K562 (cell line): ENCODE measurements around the gene CCDC71L. TPM values are rescaled to one million over a fixed set of nuclear protein-coding genes. Genes with fewer than 3 reads are reported as not detected.

Experiments used
- ATF3 ChIP-seq, 2 experiments: fragments of 450-650 bp in 1 of 2; sonication (generic) in 1 of 2; formaldehyde crosslinking in 1 of 2; IDR thresholded peaks in 1 of 2; conservative IDR thresholded peaks in 1 of 2; 2 replicates each; pipeline versions ENCODE4 v1.6.1 to v1.8.1; 2016 to 2023; ENCODE audit warnings: mild to moderate bottlenecking in 2 of 2, moderate library complexity in 2 of 2, inconsistent platforms in 1 of 2, missing genetic modification reagents in 1 of 2
- CBX8 ChIP-seq: fragments of 200-600 bp; sonication (generic); IDR thresholded peaks from 2 replicates; pipeline ENCODE4 v1.6.1; 2012; ENCODE audit warnings: borderline replicate concordance, mixed run types, low read depth, mild to moderate bottlenecking, moderate library complexity, mixed read lengths, low read length, control low read depth, inconsistent platforms; ENCODE audit not compliant: poor library complexity, severe bottlenecking; ENCODE audit errors: extremely low read depth
- ELF2 ChIP-seq: fragments of 250-450 bp; sonication (Bioruptor Pico); IDR thresholded peaks from 2 replicates; pipeline ENCODE4 v1.5.0; 2021; ENCODE audit warnings: mild to moderate bottlenecking
- FOXJ3 ChIP-seq: sonication (generic); formaldehyde crosslinking; IDR thresholded peaks from 2 replicates; pipeline ENCODE4 v1.4.0; 2020; ENCODE audit warnings: mild to moderate bottlenecking, missing genetic modification reagents
- FOXK1 ChIP-seq: sonication (generic); formaldehyde crosslinking; IDR thresholded peaks from 2 replicates; pipeline ENCODE4 v1.8.0; 2022; ENCODE audit warnings: missing genetic modification reagents, mild to moderate bottlenecking, borderline replicate concordance
- HIVEP1 ChIP-seq: fragments of 250-450 bp; sonication (Bioruptor Pico); IDR thresholded peaks from 2 replicates; pipeline ENCODE4 v1.4.0; 2020; ENCODE audit warnings: mild to moderate bottlenecking
- HLTF ChIP-seq: fragments of 450-650 bp; IDR thresholded peaks from 2 replicates; pipeline ENCODE4 v1.6.1; 2016
- KDM5B ChIP-seq: fragments of 200-600 bp; sonication (generic); IDR thresholded peaks from 2 replicates; pipeline ENCODE4 v1.6.1; 2012; ENCODE audit warnings: low read depth, mild to moderate bottlenecking, moderate library complexity, low read length, control low read depth, inconsistent platforms; ENCODE audit not compliant: insufficient replicate concordance
- MAFF ChIP-seq: IDR thresholded peaks from 2 replicates; pipeline ENCODE4 v1.6.1; 2012; ENCODE audit warnings: low read length, improper control_type of control experiment
- MECOM ChIP-seq: fragments of 250-450 bp; sonication (Bioruptor Pico); IDR thresholded peaks from 2 replicates; pipeline ENCODE4 v1.8.0; 2022; ENCODE audit warnings: inconsistent platforms
- MYC ChIP-seq, 2 experiments: fragments of 250-450 bp in 1 of 2; sonication (Bioruptor Pico) in 1 of 2; IDR thresholded peaks; 2 replicates each; pipeline versions ENCODE4 v1.5.1 to v1.6.1; 2012 to 2021; ENCODE audit warnings: low read depth in 2 of 2, borderline replicate concordance in 1 of 2, improper control_type of control experiment in 1 of 2, low read length in 1 of 2, mild to moderate bottlenecking in 1 of 2, moderate library complexity in 1 of 2
- MYNN ChIP-seq, 2 experiments: sonication (generic); formaldehyde crosslinking in 1 of 2; IDR thresholded peaks; 2 replicates each; pipeline versions ENCODE4 v1.5.0 to v1.6.1; 2016 to 2020; ENCODE audit warnings: antibody characterized with exemption in 1 of 2, missing genetic modification reagents in 1 of 2
- NFE2L1 ChIP-seq: fragments of 450-650 bp; IDR thresholded peaks from 2 replicates; pipeline ENCODE4 v1.6.1; 2016; ENCODE audit warnings: missing genetic modification characterization, low read depth, mild to moderate bottlenecking, missing compliant biosample characterization, moderate library complexity, borderline replicate concordance
- RBM25 ChIP-seq: fragments of 200-400 bp; formaldehyde crosslinking; IDR thresholded peaks from 2 replicates; pipeline ENCODE4 v1.6.1; 2018; ENCODE audit warnings: low read length, low read depth, moderate library complexity; ENCODE audit not compliant: severe bottlenecking
- RBM34 ChIP-seq: fragments of 200-400 bp; formaldehyde crosslinking; IDR thresholded peaks from 2 replicates; pipeline ENCODE4 v1.6.1; 2018; ENCODE audit warnings: low read length, borderline replicate concordance; ENCODE audit not compliant: insufficient read depth
- SRSF1 ChIP-seq: fragments of 200-400 bp; formaldehyde crosslinking; IDR thresholded peaks from 2 replicates; pipeline ENCODE4 v1.6.1; 2017; ENCODE audit warnings: mild to moderate bottlenecking, low read depth, low read length, moderate library complexity
- STAT5B ChIP-seq: fragments of 250-450 bp; sonication (Bioruptor Pico); IDR thresholded peaks from 2 replicates; pipeline ENCODE4 v1.8.0; 2021; ENCODE audit warnings: mild to moderate bottlenecking, inconsistent platforms
- TCFL5 ChIP-seq: fragments of 250-450 bp; sonication (Bioruptor Pico); conservative IDR thresholded peaks from 2 replicates; pipeline ENCODE4 v1.6.1; 2021; ENCODE audit warnings: mild to moderate bottlenecking, moderate library complexity, matching md5 sums
- ZBTB7A ChIP-seq: IDR thresholded peaks from 2 replicates; pipeline ENCODE4 v1.6.1; 2011; ENCODE audit warnings: low read depth, mild to moderate bottlenecking, low read length, moderate library complexity, borderline replicate concordance; ENCODE audit not compliant: control insufficient read depth
- ZNF263 ChIP-seq: sonication (generic); formaldehyde crosslinking; IDR thresholded peaks from 2 replicates; pipeline ENCODE4 v1.8.0; 2022; ENCODE audit warnings: mild to moderate bottlenecking, missing genetic modification reagents, borderline replicate concordance
- ZNF354B ChIP-seq: fragments of 250-450 bp; sonication (Bioruptor Pico); IDR thresholded peaks from 2 replicates; pipeline ENCODE4 v1.4.0; 2020
- ZNF445 ChIP-seq: fragments of 250-450 bp; sonication (Bioruptor Pico); IDR thresholded peaks from 2 replicates; pipeline ENCODE4 v1.4.0; 2020; ENCODE audit warnings: low read depth, mild to moderate bottlenecking, moderate library complexity
- ZNF668 ChIP-seq: fragments of 250-450 bp; sonication (Bioruptor Pico); IDR thresholded peaks from 2 replicates; pipeline ENCODE4 v1.8.0; 2022; ENCODE audit warnings: mild to moderate bottlenecking, inconsistent platforms
- ZNF79 ChIP-seq: fragments of 250-450 bp; sonication (Bioruptor Pico); IDR thresholded peaks from 2 replicates; pipeline ENCODE4 v1.4.0; 2020; ENCODE audit warnings: low read depth, mild to moderate bottlenecking, moderate library complexity
- polyA plus RNA-seq, 8 experiments: library from polyadenylated mRNA; depleted of rRNA in 4 of 8; stranded (reverse) in 5 of 8; unstranded in 3 of 8; fragments of >200 nt; fragmentation: Nextera tagmentation in 2 of 8; fragmentation: Illumina TruSeq in 1 of 8; extraction: Ambion mirVana in 2 of 8; extraction: Trizol in 1 of 8; gene quantifications; 2 replicates each; pipeline versions ENCODE4 v1.2.1 to v1.2.3, GENCODE V29; 2011 to 2014; ENCODE audit warnings: inconsistent platforms in 1 of 8, missing spikeins in 1 of 8
- total RNA-seq, 7 experiments: library from RNA; depleted of rRNA in 6 of 7; stranded (reverse); fragments of >200 nt in 6 of 7; fragmentation: Illumina TruSeq in 2 of 7; extraction: Trizol in 2 of 7; gene quantifications; 2 replicates each; pipeline versions ENCODE4 v1.2.1 to v1.2.3, GENCODE V29; 2011 to 2021; ENCODE audit warnings: low replicate concordance in 1 of 7
- TF ChIP-seq, protein P1 (sequence below): fragments of 250-450 bp; sonication (Bioruptor Pico); IDR thresholded peaks from 2 replicates; pipeline ENCODE4 v1.4.0; 2020; ENCODE audit warnings: mild to moderate bottlenecking, moderate library complexity

Gene CCDC71L
- total and polyA plus RNA-seq, 9 of the 15 experiments (the other 6 are each of a cell fraction or from before 2014, with no cell fraction given): 5.7 to 108 (median 25.4) TPM

- no peak for TF ChIP-seq FOXJ3 (CRISPR knock-in tag)
- TF ChIP-seq HIVEP1: peak; percentile 86; the same call in 1 of the 2 replicates
- peak; percentile 66; the same call in 1 of the 2 replicates for TF ChIP-seq ZNF79 (CRISPR knock-in tag)
- no peak for TF ChIP-seq SRSF1
- TF ChIP-seq KDM5B: no peak
- no peak for TF ChIP-seq MYC (IDR thresholded peaks at IDR 0.05; ENCODE audit: low read depth, low read length)
- no peak for TF ChIP-seq MYC (CRISPR knock-in tag; IDR thresholded peaks at IDR 0.05; ENCODE audit: borderline replicate concordance, low read depth)
- TF ChIP-seq HLTF: no peak
- peak; percentile 88; the same call in 1 of the 2 replicates for TF ChIP-seq ZNF668 (CRISPR knock-in tag)
- TF ChIP-seq ZNF354B (CRISPR knock-in tag): peak; percentile 43; the same call in 1 of the 2 replicates
- TF ChIP-seq MYNN (IDR thresholded peaks at IDR 0.05): no peak
- no peak for TF ChIP-seq MYNN (CRISPR knock-in tag; IDR thresholded peaks at IDR 0.05)
- TF ChIP-seq TCFL5 (CRISPR knock-in tag): peak; percentile 84
- TF ChIP-seq ZBTB7A: no peak
- no peak for TF ChIP-seq STAT5B (CRISPR knock-in tag)
- no peak for TF ChIP-seq NFE2L1 (tag)
- TF ChIP-seq ELF2 (CRISPR knock-in tag): 0 out of 2 replicates have a peak, but pooled peaks have one; percentile 49
- 0 out of 2 replicates have a peak, but pooled peaks have one; percentile 76 for TF ChIP-seq MECOM (CRISPR knock-in tag)
- TF ChIP-seq RBM25: no peak
- TF ChIP-seq ATF3 (IDR thresholded peaks at IDR 0.05): peak; percentile 25; the same call in 1 of the 2 replicates
- no peak for TF ChIP-seq ATF3 (CRISPR knock-in tag; conservative IDR thresholded peaks at IDR 0.05)
- no peak for TF ChIP-seq FOXK1 (CRISPR knock-in tag)
- no peak for TF ChIP-seq ZNF263 (CRISPR knock-in tag)
- no peak for TF ChIP-seq MAFF
- TF ChIP-seq, protein P1, sequence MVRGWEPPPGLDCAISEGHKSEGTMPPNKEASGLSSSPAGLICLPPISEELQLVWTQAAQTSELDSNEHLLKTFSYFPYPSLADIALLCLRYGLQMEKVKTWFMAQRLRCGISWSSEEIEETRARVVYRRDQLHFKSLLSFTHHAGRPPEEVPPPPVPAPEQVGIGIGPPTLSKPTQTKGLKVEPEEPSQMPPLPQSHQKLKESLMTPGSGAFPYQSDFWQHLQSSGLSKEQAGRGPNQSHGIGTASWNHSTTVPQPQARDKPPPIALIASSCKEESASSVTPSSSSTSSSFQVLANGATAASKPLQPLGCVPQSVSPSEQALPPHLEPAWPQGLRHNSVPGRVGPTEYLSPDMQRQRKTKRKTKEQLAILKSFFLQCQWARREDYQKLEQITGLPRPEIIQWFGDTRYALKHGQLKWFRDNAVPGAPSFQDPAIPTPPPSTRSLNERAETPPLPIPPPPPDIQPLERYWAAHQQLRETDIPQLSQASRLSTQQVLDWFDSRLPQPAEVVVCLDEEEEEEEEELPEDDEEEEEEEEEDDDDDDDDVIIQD (CRISPR knock-in tag): no peak
- no peak for TF ChIP-seq CBX8
- 0 out of 2 replicates have a peak, but pooled peaks have one; percentile 64 for TF ChIP-seq ZNF445 (CRISPR knock-in tag)
- no peak for TF ChIP-seq RBM34
Observed at GRCh38 chr7:106639476-106640334, 21.3 kb downstream of the CCDC71L start (continued).
